ENCODE data around the gene SDS.

The SDS gene

DNA sequence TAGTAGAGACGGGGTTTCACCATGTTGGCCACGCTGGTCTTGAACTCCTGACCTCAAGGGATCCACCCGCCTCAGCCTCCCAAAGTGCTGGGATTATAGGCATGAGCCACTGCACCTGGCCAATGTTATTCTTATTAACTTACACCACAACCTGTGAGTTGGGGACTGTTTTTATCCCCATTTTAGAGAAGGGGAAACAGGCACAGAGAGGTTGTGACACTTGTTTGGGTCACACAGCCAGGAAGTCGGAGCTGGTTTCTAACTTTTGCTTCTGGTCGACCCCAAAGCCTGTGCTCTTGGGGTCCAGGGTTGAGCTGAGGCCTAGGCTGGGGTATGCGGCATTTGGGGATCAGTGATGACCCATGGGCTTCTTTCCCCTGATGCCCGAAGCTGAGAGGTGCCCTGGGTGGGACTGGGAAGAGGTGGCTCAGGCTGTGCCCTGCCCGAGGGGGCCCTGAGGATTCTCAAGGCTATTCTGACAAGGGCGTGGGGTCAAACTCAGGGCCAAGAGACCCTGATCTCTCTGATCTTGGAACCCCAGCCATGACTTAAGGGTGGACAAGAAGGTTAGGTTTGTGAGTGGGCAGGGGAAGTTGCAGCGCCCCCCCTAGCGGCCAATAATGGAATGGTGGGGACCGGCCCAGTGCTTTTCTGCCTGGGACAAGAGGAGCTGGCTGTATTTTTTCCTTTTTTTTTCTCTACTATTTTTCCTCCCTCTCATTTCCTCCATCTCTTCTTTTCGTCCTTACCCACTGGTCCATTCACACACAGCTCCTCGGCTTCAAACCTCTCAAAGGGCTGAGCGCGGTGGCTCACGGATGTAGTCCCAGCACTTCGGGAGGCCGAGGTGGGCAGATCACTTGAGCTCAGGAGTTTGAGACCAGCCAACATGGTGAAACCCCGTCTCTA is 21.5 kb upstream of the SDS start:
- H3K36me3 ChIP-seq (ENCODE audit: control insufficient read depth, insufficient read depth, low read length): no peaks in the 10 kb centered on the region
- H3K27ac ChIP-seq (ENCODE audit: low read depth, low read length, severe bottlenecking): no peak overlapping the region
- WGBS, 2 experiments (ENCODE audit: insufficient coverage in 2 of 2): 53 to 54% methylated on average over 14 to 17 of the region's 20 CpGs
- no peak overlapping the region for H3K4me3 ChIP-seq (ENCODE audit: extremely low read depth, insufficient read depth, low read length, poor library complexity, severe bottlenecking)
- peaks cover 3% of the 10 kb centered on the region for H3K4me1 ChIP-seq (ENCODE audit: control insufficient read depth, insufficient read depth, low read length, poor library complexity, severe bottlenecking)
- H3K9me3 ChIP-seq (ENCODE audit: control insufficient read depth, low read length): no peaks in the 10 kb centered on the region

DNA sequence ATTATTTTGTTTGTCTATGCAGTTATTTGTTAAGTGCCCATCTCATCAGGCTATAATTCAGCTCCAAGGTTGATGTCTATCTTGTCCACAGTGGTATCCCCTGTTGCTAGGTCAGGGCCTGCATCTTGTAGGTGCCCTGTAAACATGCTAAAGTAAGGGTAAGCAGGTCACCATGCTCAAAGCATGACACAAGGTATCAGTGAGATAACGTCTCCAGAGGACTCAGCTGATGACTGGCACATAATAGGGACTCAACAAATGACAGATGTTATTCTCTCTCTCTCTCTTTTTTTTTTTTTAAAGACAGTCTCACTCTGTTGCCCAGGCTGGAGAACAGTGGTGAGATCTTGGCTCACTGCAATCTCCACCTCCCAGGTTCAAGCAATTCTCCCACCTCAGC is 20.8 kb upstream of the SDS start:
- WGBS, 2 experiments (ENCODE audit: insufficient coverage in 2 of 2): 100% methylated on average over 1 of the region's 1 CpG
- H3K27ac ChIP-seq (ENCODE audit: low read depth, low read length, severe bottlenecking): no peak overlapping the region
- H3K4me3 ChIP-seq (ENCODE audit: extremely low read depth, insufficient read depth, low read length, poor library complexity, severe bottlenecking): no peak overlapping the region
- H3K9me3 ChIP-seq (ENCODE audit: control insufficient read depth, low read length): no peaks in the 10 kb centered on the region
- H3K4me1 ChIP-seq (ENCODE audit: control insufficient read depth, insufficient read depth, low read length, poor library complexity, severe bottlenecking): peaks cover 3% of the 10 kb centered on the region
- H3K36me3 ChIP-seq (ENCODE audit: control insufficient read depth, insufficient read depth, low read length): no peaks in the 10 kb centered on the region

GRCh38 chr12:113422886-113423669 is 19.4 kb upstream of the SDS start:
- 90 to 100% methylated on average over 1 to 4 of the region's 6 CpGs for WGBS, 2 experiments (ENCODE audit: insufficient coverage in 2 of 2)
- peak overlapping the region; percentile 89 for H3K27ac ChIP-seq (ENCODE audit: low read depth, low read length, severe bottlenecking)
- peaks cover 3% of the 10 kb centered on the region for H3K4me1 ChIP-seq (ENCODE audit: control insufficient read depth, insufficient read depth, low read length, poor library complexity, severe bottlenecking)
- no peaks in the 10 kb centered on the region for H3K9me3 ChIP-seq (ENCODE audit: control insufficient read depth, low read length)
- no peaks in the 10 kb centered on the region for H3K36me3 ChIP-seq (ENCODE audit: control insufficient read depth, insufficient read depth, low read length)
- H3K4me3 ChIP-seq (ENCODE audit: extremely low read depth, insufficient read depth, low read length, poor library complexity, severe bottlenecking): peak overlapping the region; percentile 40

DNA sequence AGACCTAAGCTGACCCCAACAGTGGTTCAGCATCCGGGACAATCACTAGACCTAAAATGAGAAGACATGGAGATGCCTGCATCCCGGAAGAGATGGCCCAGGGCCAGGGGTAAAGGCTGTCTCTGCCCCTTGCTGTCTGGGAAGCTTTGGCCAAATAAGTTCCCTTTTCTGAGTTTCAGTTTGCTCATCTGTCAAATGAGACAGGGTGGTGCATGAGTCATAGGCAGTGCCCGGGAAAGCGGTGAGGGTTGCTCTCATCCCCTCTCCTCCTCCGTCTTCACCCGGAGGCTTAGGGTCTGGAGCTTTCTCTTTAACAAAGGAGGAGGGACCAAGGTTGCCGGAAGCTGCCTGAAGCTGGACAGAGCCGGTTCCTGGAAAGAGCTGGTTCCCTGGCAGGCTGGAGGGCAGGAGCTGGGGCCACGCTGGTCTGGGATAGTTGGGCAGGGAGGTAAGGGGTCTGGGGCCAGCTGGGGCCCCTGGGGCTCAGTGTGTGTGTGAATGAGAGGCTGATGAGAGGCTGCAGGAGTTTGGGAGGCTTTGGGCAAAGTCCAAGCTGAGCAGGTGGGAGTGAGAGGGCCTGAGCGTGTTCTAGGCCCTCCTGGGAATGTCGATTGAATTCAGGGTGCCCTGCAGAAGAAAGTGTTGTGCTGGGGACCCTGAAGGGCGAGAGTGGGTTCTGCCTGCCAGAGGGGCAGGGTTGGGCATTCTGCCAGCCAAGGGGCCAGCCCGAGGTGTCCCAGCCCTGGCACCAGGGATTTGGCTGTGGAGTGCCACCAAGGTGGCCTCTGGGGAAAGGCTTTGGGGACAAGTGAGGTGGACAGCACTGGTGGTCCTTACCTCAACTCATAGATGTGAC is 18.6 kb upstream of the SDS start, which contains the start of gene SDSL:
SDSL (plus strand) TSS at position 351 of the 856 bp plus-strand sequence. CDS start 5,603 bp downstream, outside the sequence.
- H3K27ac ChIP-seq (ENCODE audit: low read depth, low read length, severe bottlenecking): peak within 1 kb of the TSS; percentile 89
- H3K4me3 ChIP-seq (ENCODE audit: extremely low read depth, insufficient read depth, low read length, poor library complexity, severe bottlenecking): peak within 1 kb of the TSS; percentile 40
- WGBS, 2 experiments (ENCODE audit: insufficient coverage in 2 of 2): 13 to 65% methylated on average over 6 to 8 of the region's 13 CpGs
- peaks cover 3% of the 10 kb centered on the region for H3K4me1 ChIP-seq (ENCODE audit: control insufficient read depth, insufficient read depth, low read length, poor library complexity, severe bottlenecking)
- H3K9me3 ChIP-seq (ENCODE audit: control insufficient read depth, low read length): no peaks in the 10 kb centered on the region
- no peaks in the 10 kb centered on the region for H3K36me3 ChIP-seq (ENCODE audit: control insufficient read depth, insufficient read depth, low read length)

GRCh38 chr12:113420996-113421595 is 17.4 kb upstream of the SDS start:
- Histone ChIP-seq H3K9me3 (ENCODE audit: control insufficient read depth, low read length) (no peaks in the 10 kb centered on the region), H3K27ac (ENCODE audit: low read depth, low read length, severe bottlenecking) (no peak overlapping the region), H3K36me3 (ENCODE audit: control insufficient read depth, insufficient read depth, low read length) (no peaks in the 10 kb centered on the region), H3K4me1 (ENCODE audit: control insufficient read depth, insufficient read depth, low read length, poor library complexity, severe bottlenecking) (peaks cover 3% of the 10 kb centered on the region), H3K4me3 (ENCODE audit: extremely low read depth, insufficient read depth, low read length, poor library complexity, severe bottlenecking) (no peak overlapping the region)
- 75 to 100% methylated on average over 1 to 2 of the region's 2 CpGs for WGBS, 2 experiments (ENCODE audit: insufficient coverage in 2 of 2)

DNA sequence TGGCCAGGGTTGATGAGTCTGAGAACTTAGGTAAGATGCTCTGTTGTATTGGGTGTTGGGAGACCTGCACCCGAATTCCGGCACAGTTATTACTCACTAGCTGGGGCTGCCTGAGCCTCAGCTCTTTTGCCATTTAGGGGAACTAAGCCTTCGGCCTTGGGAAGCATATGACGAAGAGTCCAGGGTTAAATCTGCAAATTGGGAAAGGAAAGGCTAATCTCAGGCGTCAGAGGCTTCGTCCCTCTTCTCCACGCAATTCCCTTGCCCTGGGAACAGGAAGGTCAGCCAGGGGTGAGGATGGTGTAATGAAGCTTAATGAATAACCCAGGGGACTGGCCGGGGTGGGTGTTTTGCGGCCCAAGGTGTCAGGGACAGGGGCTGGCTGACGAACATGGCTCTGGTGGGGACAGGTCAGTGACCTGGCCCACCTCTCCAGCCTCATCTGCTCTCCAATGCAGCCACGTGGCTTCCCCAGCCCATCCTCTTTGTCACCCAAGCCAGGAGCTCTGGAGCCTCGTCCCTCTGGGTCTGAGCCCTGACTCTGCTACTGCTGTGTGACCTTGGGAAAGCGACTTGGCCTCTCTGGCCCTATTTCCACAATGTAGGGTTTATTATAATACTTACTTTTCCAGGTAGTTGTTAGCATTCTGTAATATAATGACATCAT is 14.7 kb upstream of the SDS start:
- WGBS, 2 experiments (ENCODE audit: insufficient coverage in 2 of 2): 79 to 87% methylated on average over 10 of the region's 13 CpGs
- no peak overlapping the region for H3K4me3 ChIP-seq (ENCODE audit: extremely low read depth, insufficient read depth, low read length, poor library complexity, severe bottlenecking)
- H3K9me3 ChIP-seq (ENCODE audit: control insufficient read depth, low read length): no peaks in the 10 kb centered on the region
- H3K4me1 ChIP-seq (ENCODE audit: control insufficient read depth, insufficient read depth, low read length, poor library complexity, severe bottlenecking): peaks cover 7% of the 10 kb centered on the region
- H3K27ac ChIP-seq (ENCODE audit: low read depth, low read length, severe bottlenecking): no peak overlapping the region
- no peaks in the 10 kb centered on the region for H3K36me3 ChIP-seq (ENCODE audit: control insufficient read depth, insufficient read depth, low read length)

DNA sequence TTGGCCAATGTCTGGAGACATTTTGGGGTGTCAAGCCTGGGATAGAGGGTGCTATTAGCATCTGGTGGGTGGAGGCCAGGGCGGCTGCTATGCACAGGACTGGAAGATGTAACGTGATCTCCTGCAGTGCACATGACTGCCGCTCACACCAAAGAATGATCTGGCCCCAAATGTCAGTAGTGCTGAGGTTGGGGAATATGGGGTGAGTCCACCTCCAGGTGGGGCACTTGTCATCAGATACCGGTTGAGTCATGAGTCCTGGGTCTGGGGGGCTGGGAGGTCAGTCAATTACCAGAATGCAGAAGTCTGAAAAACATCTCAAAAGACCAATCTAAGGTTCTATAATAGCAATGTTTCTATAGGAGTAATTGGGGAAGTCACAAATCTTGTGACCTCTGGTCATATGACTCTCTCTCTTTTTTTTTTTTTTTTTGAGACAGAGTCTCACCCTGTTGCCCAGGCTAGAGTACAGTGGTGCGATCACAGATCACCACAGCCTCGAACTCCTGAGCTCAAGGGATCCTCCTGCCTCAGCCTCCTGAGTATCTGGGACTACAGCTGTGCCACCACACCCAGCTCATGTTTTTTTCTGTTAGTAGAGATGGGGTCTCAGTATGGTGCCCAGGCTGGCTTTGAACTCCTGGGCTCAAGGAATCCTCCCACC is 12.5 kb upstream of the SDS start:
- no peak overlapping the region for H3K27ac ChIP-seq (ENCODE audit: low read depth, low read length, severe bottlenecking)
- H3K4me1 ChIP-seq (ENCODE audit: control insufficient read depth, insufficient read depth, low read length, poor library complexity, severe bottlenecking): peaks cover 4% of the 10 kb centered on the region
- no peaks in the 10 kb centered on the region for H3K9me3 ChIP-seq (ENCODE audit: control insufficient read depth, low read length)
- H3K36me3 ChIP-seq (ENCODE audit: control insufficient read depth, insufficient read depth, low read length): no peaks in the 10 kb centered on the region
- WGBS, 2 experiments (ENCODE audit: insufficient coverage in 2 of 2): 73 to 100% methylated on average over 2 to 3 of the region's 6 CpGs
- H3K4me3 ChIP-seq (ENCODE audit: extremely low read depth, insufficient read depth, low read length, poor library complexity, severe bottlenecking): no peak overlapping the region

DNA sequence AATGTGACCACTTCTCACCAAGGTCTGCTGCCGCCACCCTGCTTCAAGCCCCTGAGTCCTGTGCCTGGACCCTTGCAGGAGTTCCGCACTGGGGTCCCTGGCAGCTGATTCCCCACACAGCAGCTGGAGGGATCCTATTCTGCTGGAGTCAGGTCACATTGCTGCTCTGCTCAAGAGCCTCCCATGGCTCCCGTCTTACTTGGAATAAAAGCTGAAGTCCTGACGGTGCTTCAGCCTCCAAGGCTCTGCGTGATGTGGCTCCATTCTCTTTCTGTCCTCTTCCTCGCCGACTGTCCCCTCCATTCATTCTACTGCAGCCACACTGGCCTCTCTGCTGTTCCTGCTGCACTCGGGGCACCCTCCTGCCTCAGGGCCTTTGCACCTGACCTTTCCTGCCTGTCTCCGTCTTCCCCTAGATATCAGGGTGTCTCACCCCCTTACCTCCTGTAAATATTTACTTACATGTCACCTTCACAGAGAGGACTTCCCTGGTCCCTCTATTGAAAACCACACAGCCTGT is 10.9 kb upstream of the SDS start:
- no peaks in the 10 kb centered on the region for H3K36me3 ChIP-seq (ENCODE audit: control insufficient read depth, insufficient read depth, low read length)
- peaks cover 4% of the 10 kb centered on the region for H3K4me1 ChIP-seq (ENCODE audit: control insufficient read depth, insufficient read depth, low read length, poor library complexity, severe bottlenecking)
- H3K9me3 ChIP-seq (ENCODE audit: control insufficient read depth, low read length): no peaks in the 10 kb centered on the region
- 88 to 91% methylated on average over 9 of the region's 9 CpGs for WGBS, 2 experiments (ENCODE audit: insufficient coverage in 2 of 2)
- no peak overlapping the region for H3K27ac ChIP-seq (ENCODE audit: low read depth, low read length, severe bottlenecking)
- H3K4me3 ChIP-seq (ENCODE audit: extremely low read depth, insufficient read depth, low read length, poor library complexity, severe bottlenecking): no peak overlapping the region

- Histone ChIP-seq H3K4me1 (ENCODE audit: control insufficient read depth, insufficient read depth, low read length, poor library complexity, severe bottlenecking) (peaks cover 4% of the 10 kb centered on the region), H3K9me3 (ENCODE audit: control insufficient read depth, low read length) (no peaks in the 10 kb centered on the region), H3K27ac (ENCODE audit: low read depth, low read length, severe bottlenecking) (no peak overlapping the region), H3K4me3 (ENCODE audit: extremely low read depth, insufficient read depth, low read length, poor library complexity, severe bottlenecking) (no peak overlapping the region), H3K36me3 (ENCODE audit: control insufficient read depth, insufficient read depth, low read length) (no peaks in the 10 kb centered on the region)
- 70 to 75% methylated on average over 9 of the region's 11 CpGs for whole genome bisulfite sequencing, 2 experiments (ENCODE audit: insufficient coverage in 2 of 2)
Observed at GRCh38 chr12:113413488-113413939, 9.8 kb upstream of the SDS start.
